Mammary epithelial cell (primary cell): Measurements from ENCODE around the gene STRN.
"Not testable (repeated sequence)": the region's sequence is repeated elsewhere in the genome, so short reads cannot be mapped to it uniquely, and the experiment has no call there.

Source experiments
- EZH2 ChIP-seq: IDR thresholded peaks from 2 replicates; pipeline ENCODE4 v1.6.1; 2012; ENCODE audit warnings: low read length, inconsistent platforms, borderline replicate concordance
- TF ChIP-seq, protein P1 (sequence below), 2 donors: IDR thresholded peaks in 1 of 2; conservative IDR thresholded peaks in 1 of 2; 2 replicates each; pipeline ENCODE4 v1.5.1; 2011 to 2012; ENCODE audit warnings: inconsistent platforms in 2 of 2, low read length in 2 of 2, mild to moderate bottlenecking in 2 of 2, control low read depth in 1 of 2, low read depth in 1 of 2; ENCODE audit not compliant: insufficient read depth in 1 of 2; ENCODE audit errors: extremely low read depth in 1 of 2

- TF ChIP-seq, protein P1, sequence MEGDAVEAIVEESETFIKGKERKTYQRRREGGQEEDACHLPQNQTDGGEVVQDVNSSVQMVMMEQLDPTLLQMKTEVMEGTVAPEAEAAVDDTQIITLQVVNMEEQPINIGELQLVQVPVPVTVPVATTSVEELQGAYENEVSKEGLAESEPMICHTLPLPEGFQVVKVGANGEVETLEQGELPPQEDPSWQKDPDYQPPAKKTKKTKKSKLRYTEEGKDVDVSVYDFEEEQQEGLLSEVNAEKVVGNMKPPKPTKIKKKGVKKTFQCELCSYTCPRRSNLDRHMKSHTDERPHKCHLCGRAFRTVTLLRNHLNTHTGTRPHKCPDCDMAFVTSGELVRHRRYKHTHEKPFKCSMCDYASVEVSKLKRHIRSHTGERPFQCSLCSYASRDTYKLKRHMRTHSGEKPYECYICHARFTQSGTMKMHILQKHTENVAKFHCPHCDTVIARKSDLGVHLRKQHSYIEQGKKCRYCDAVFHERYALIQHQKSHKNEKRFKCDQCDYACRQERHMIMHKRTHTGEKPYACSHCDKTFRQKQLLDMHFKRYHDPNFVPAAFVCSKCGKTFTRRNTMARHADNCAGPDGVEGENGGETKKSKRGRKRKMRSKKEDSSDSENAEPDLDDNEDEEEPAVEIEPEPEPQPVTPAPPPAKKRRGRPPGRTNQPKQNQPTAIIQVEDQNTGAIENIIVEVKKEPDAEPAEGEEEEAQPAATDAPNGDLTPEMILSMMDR (conservative IDR thresholded peaks at IDR 0.05 in 1 of 2, IDR thresholded peaks at IDR 0.05 in 1 of 2; ENCODE audit: extremely low read depth in 1 of 2, insufficient read depth in 1 of 2, low read depth in 1 of 2, low read length in 2 of 2): not testable (repeated sequence)
- not testable (repeated sequence) for TF ChIP-seq EZH2
These were observed 79.2 kb downstream of the STRN start for GRCh38 chr2:36887095-36887494.
